WTC11 (cell line): Measurements from ENCODE around the gene TP63.

Source experiments
- ATF2 ChIP-seq: sonication (generic); formaldehyde crosslinking; IDR thresholded peaks from 2 replicates; pipeline ENCODE4 v1.8.1; 2022; ENCODE audit warnings: low read depth, missing genetic modification reagents, borderline replicate concordance
- CREB1 ChIP-seq: sonication (generic); formaldehyde crosslinking; IDR thresholded peaks from 2 replicates; pipeline ENCODE4 v1.8.0; 2023; ENCODE audit warnings: mild to moderate bottlenecking, missing genetic modification reagents
- CTCF ChIP-seq: fragments of 200-600 bp; IDR thresholded peaks from 2 replicates; pipeline ENCODE4 v1.8.0; 2022; ENCODE audit warnings: antibody characterized with exemption
- ELF4 ChIP-seq: sonication (generic); formaldehyde crosslinking; IDR thresholded peaks from 2 replicates; pipeline ENCODE4 v1.8.1; 2022; ENCODE audit warnings: low read depth, mild to moderate bottlenecking, moderate library complexity, missing genetic modification reagents
- FOXP4 ChIP-seq: sonication (generic); formaldehyde crosslinking; IDR thresholded peaks from 2 replicates; pipeline ENCODE4 v1.8.0; 2022; ENCODE audit warnings: mild to moderate bottlenecking, missing genetic modification reagents
- JUN ChIP-seq: sonication (generic); formaldehyde crosslinking; IDR thresholded peaks from 2 replicates; pipeline ENCODE4 v1.8.0; 2023; ENCODE audit warnings: mild to moderate bottlenecking, missing genetic modification reagents
- TEAD4 ChIP-seq: sonication (generic); formaldehyde crosslinking; IDR thresholded peaks from 2 replicates; pipeline ENCODE4 v1.8.0; 2022; ENCODE audit warnings: mild to moderate bottlenecking, missing genetic modification reagents
- ZNF121 ChIP-seq: sonication (generic); formaldehyde crosslinking; IDR thresholded peaks from 2 replicates; pipeline ENCODE4 v1.8.0; 2023; ENCODE audit warnings: missing genetic modification reagents
- ZNF263 ChIP-seq: sonication (generic); formaldehyde crosslinking; IDR thresholded peaks from 2 replicates; pipeline ENCODE4 v1.8.1; 2022; ENCODE audit warnings: low read depth, mild to moderate bottlenecking, moderate library complexity, missing genetic modification reagents
- TF ChIP-seq, protein P1 (sequence below): sonication (generic); formaldehyde crosslinking; IDR thresholded peaks from 2 replicates; pipeline ENCODE4 v1.8.0; 2022; ENCODE audit warnings: mild to moderate bottlenecking, missing genetic modification reagents
- TF ChIP-seq, protein P2 (sequence below): sonication (generic); formaldehyde crosslinking; IDR thresholded peaks from 2 replicates; pipeline ENCODE4 v1.8.1; 2023; ENCODE audit warnings: mild to moderate bottlenecking, missing genetic modification reagents
- TF ChIP-seq, protein P3 (sequence below): fragments of 250-450 bp; sonication (Bioruptor Pico); IDR thresholded peaks from 2 replicates; pipeline ENCODE4 v1.9.0; 2021; ENCODE audit warnings: mild to moderate bottlenecking

DNA sequence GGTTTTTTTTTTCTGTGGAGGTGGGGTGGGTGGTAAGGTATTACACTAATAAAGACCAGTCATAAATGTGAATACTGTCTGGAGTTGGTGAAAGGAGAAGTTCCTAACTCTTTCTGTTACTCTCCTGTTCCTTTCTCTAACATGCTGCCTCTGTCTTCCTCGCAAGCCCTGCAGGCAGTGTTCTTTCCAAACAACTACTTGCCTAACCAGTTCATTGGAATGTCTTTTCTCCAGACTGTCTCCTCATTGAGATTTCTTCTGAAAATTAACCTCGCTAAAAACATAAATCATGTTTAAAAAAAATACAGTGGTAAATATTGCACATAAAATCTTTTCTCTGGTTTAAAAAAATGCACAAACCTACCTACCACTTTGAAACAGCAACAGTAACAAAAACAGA is 135.2 kb downstream of the TP63 start:
- TF ChIP-seq, protein P1, sequence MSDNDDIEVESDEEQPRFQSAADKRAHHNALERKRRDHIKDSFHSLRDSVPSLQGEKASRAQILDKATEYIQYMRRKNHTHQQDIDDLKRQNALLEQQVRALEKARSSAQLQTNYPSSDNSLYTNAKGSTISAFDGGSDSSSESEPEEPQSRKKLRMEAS: no peak
- no peak for TF ChIP-seq ELF4 (CRISPR knock-in tag)
- no peak for TF ChIP-seq CTCF
- TF ChIP-seq ZNF263 (CRISPR knock-in tag): no peak
- no peak for TF ChIP-seq FOXP4 (CRISPR knock-in tag)
- no peak for TF ChIP-seq ATF2 (CRISPR knock-in tag)
- TF ChIP-seq, protein P2, sequence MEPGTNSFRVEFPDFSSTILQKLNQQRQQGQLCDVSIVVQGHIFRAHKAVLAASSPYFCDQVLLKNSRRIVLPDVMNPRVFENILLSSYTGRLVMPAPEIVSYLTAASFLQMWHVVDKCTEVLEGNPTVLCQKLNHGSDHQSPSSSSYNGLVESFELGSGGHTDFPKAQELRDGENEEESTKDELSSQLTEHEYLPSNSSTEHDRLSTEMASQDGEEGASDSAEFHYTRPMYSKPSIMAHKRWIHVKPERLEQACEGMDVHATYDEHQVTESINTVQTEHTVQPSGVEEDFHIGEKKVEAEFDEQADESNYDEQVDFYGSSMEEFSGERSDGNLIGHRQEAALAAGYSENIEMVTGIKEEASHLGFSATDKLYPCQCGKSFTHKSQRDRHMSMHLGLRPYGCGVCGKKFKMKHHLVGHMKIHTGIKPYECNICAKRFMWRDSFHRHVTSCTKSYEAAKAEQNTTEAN (CRISPR knock-in tag): no peak
- TF ChIP-seq CREB1: no peak
- TF ChIP-seq, protein P3, sequence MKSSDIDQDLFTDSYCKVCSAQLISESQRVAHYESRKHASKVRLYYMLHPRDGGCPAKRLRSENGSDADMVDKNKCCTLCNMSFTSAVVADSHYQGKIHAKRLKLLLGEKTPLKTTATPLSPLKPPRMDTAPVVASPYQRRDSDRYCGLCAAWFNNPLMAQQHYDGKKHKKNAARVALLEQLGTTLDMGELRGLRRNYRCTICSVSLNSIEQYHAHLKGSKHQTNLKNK (CRISPR knock-in tag): no peak
- TF ChIP-seq ZNF121: no peak
- TF ChIP-seq JUN: no peak
- no peak for TF ChIP-seq TEAD4
